ENCODE data around the gene ALK. TPM values are rescaled to one million over a fixed set of nuclear protein-coding genes. Genes with fewer than 3 reads are reported as not detected.

The ALK gene
- polyA plus RNA-seq, 1 experiment, result not detected

DNA sequence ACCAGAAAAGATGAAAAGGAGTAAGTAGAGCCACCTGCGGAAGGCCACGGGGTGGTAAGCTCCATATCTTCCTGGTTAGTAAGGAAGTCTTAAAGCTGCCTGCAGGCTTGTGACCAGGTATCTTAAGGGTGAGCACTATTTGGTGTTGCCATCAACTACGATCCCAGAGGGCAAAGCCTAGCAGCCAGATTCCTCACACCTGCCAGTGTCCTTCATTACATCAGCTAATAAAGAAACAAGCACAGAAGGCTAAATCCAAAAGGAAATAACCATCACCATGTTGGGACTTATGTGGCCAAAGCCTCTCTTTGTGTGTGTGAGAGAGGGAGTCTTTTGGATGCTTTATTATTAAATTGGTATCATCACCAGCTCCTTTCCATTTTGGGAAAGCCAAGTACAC, 123.5 kb downstream of the ALK start:
- H3K9me3 ChIP-seq (ENCODE audit: control insufficient read depth, insufficient read depth, low read length), result no peaks in the 10 kb centered on the region
- POLR2A ChIA-PET, result no interaction called here
- CTCF ChIA-PET, result no interaction called here

DNA sequence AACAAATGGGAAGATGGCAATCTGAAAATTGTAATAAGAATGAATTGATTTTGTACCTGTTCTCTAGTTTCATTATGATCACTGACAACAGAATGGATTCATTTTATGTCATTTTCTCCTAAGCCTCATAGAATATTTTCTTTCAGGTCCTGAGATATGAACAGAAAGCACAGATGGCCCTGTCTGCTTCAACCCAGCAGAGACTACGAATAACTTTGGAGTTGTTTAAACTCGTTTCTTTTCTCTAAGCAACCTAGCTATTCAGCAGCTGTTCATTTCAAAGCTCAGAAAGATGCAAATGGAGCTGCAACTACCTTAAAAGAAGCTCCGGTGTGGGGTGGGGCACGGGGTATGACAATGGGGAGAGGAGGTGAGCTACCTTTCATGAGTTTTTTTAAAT, 124.9 kb downstream of the ALK start:
- CTCF ChIA-PET, result no interaction called here
- Histone ChIP-seq H3K27ac (ENCODE audit: low read depth, low read length) (no peak overlapping the region), H3K4me3 (ENCODE audit: low read depth, low read length) (no peak overlapping the region), H3K9me3 (ENCODE audit: control insufficient read depth, insufficient read depth, low read length) (no peaks in the 10 kb centered on the region), H3K27me3 (ENCODE audit: control insufficient read depth, insufficient read depth, low read length) (peaks cover 8% of the 10 kb centered on the region)
- TF ChIP-seq, protein P1, sequence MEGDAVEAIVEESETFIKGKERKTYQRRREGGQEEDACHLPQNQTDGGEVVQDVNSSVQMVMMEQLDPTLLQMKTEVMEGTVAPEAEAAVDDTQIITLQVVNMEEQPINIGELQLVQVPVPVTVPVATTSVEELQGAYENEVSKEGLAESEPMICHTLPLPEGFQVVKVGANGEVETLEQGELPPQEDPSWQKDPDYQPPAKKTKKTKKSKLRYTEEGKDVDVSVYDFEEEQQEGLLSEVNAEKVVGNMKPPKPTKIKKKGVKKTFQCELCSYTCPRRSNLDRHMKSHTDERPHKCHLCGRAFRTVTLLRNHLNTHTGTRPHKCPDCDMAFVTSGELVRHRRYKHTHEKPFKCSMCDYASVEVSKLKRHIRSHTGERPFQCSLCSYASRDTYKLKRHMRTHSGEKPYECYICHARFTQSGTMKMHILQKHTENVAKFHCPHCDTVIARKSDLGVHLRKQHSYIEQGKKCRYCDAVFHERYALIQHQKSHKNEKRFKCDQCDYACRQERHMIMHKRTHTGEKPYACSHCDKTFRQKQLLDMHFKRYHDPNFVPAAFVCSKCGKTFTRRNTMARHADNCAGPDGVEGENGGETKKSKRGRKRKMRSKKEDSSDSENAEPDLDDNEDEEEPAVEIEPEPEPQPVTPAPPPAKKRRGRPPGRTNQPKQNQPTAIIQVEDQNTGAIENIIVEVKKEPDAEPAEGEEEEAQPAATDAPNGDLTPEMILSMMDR (IDR thresholded peaks at IDR 0.05; ENCODE audit: low read depth, low read length), result no peak
- POLR2A ChIA-PET, result no interaction called here
- DNase-seq (ENCODE audit: low read depth, low spot score), result no peak

More for the DNA sequence above, 123.5 kb downstream of the ALK start:
- TF ChIP-seq, protein P1 (IDR thresholded peaks at IDR 0.05; ENCODE audit: low read depth, low read length), result no peak
- DNase-seq (ENCODE audit: low read depth, low spot score), result no peak
- Histone ChIP-seq H3K4me3 (ENCODE audit: low read depth, low read length) (no peak overlapping the region), H3K27ac (ENCODE audit: low read depth, low read length) (no peak overlapping the region), H3K27me3 (ENCODE audit: control insufficient read depth, insufficient read depth, low read length) (peaks cover 8% of the 10 kb centered on the region)

GRCh38 chr2:29789911-29790485, 131.4 kb downstream of the ALK start:
- ChIA-PET CTCF (no interaction called here), POLR2A (no interaction called here)
- Histone ChIP-seq H3K9me3 (ENCODE audit: control insufficient read depth, insufficient read depth, low read length) (no peaks in the 10 kb centered on the region), H3K27ac (ENCODE audit: low read depth, low read length) (no peak overlapping the region), H3K27me3 (ENCODE audit: control insufficient read depth, insufficient read depth, low read length) (peaks cover 11% of the 10 kb centered on the region), H3K4me3 (ENCODE audit: low read depth, low read length) (no peak overlapping the region)
- TF ChIP-seq, protein P1 (IDR thresholded peaks at IDR 0.05; ENCODE audit: low read depth, low read length), result no peak
- no peak for DNase-seq (ENCODE audit: low read depth, low spot score)

DNA sequence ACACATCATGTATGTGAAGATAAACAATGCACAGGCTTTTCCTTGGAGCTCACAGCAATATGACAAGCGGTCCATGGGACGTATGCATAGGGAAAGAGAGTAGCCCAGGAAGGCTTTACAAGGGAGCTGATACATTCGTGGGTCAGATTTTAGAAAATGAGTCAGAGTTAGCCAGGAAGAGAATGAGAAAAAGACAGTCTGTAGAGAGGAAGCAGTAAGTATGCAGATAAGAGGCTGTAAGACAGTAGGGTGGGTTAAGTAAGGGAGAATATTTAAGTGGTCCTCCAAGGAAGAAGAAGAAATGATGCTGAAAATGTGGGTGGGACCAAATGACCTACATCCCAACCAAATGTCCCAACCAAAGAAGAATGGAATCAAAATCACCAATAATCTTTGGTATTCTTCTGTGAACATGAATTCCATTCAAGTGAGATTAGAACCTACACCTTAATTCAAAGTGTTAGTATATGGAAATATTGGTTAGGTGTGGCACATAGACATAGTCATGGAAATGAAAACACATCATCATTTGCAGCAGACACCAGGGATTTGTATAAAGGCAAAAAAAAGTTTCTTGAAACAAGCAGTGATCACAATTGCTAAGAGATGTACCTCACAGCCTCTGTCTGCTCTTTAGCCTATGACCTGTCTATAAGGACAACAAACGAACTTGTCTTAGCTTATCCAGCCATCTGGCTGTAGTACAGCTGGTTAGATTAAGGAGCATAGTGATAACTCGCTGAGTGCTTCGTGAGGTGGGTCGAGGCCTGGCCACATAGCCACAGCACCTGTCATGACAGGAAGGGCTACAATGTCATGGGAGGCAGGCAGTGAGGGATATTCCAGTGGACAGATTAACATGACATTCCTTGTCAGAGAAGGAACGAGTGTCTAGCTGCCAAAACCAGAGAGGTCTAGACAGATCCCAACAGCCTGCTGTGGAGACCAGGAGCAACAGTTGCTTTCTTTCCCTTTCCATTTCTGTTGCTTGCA, 133.6 kb downstream of the ALK start:
- Histone ChIP-seq H3K9me3 (ENCODE audit: control insufficient read depth, insufficient read depth, low read length) (no peaks in the 10 kb centered on the region), H3K4me3 (ENCODE audit: low read depth, low read length) (no peak overlapping the region), H3K27me3 (ENCODE audit: control insufficient read depth, insufficient read depth, low read length) (peaks cover 11% of the 10 kb centered on the region), H3K27ac (ENCODE audit: low read depth, low read length) (no peak overlapping the region)
- POLR2A ChIA-PET, result no interaction called here
- TF ChIP-seq, protein P1 (IDR thresholded peaks at IDR 0.05; ENCODE audit: low read depth, low read length), result no peak
- DNase-seq (ENCODE audit: low read depth, low spot score), result no peak
- CTCF ChIA-PET, result no interaction called here

- CTCF ChIA-PET, result no interaction called here
- H3K27ac ChIP-seq (ENCODE audit: low read depth, low read length), result no peak overlapping the region
Measured at GRCh38 chr2:29786361-29786760, 135.0 kb downstream of the ALK start.

More at GRCh38 chr2:29786361-29786760, 135.0 kb downstream of the ALK start:
- TF ChIP-seq, protein P1 (IDR thresholded peaks at IDR 0.05; ENCODE audit: low read depth, low read length), result no peak
- POLR2A ChIA-PET, result no interaction called here
- Histone ChIP-seq H3K27me3 (ENCODE audit: control insufficient read depth, insufficient read depth, low read length) (peaks cover 16% of the 10 kb centered on the region), H3K4me3 (ENCODE audit: low read depth, low read length) (no peak overlapping the region), H3K9me3 (ENCODE audit: control insufficient read depth, insufficient read depth, low read length) (no peaks in the 10 kb centered on the region)
- DNase-seq (ENCODE audit: low read depth, low spot score), result no peak
